Naive thymus-derived CD4-positive, alpha-beta T cell (primary cell): ENCODE data around the gene STX2. TPM values are rescaled to one million over a fixed set of nuclear protein-coding genes. Genes with fewer than 3 reads are reported as not detected.

Experiments
- ATAC-seq: fragments of 150-1000 bp; cut with Tn5 transposase; 2 replicates; pipeline ENCODE4 v1.10.0; 2021; ENCODE audit warnings: mild to moderate bottlenecking, moderate library complexity
- CTCF ChIA-PET: fragments of 350-600 bp; sonication (Branson Sonifier 250); formaldehyde crosslinking; loops from one replicate; lab custom pipeline; 2021; ENCODE audit warnings: antibody characterized with exemption; lab: Charles Lee
- POLR2A ChIA-PET: fragments of 350-600 bp; sonication (Branson Sonifier 250); formaldehyde crosslinking; loops from one replicate; lab custom pipeline; 2021; ENCODE audit warnings: antibody characterized with exemption, inconsistent platforms; lab: Charles Lee
- DNase-seq, 9 donors: peaks; one replicate each; pipeline versions ENCODE4 v3.0.0 to v3.0.0-alpha.2; 2020 to 2022; ENCODE audit warnings: mixed read lengths in 1 of 9
- H3K27ac ChIP-seq: one replicate; pipeline ENCODE4 v1.7.0; 2013; ENCODE audit warnings: mild to moderate bottlenecking, low read depth, low read length, moderate library complexity
- H3K27me3 ChIP-seq, 2 donors: one replicate each; pipeline ENCODE4 v1.7.0; 2013; ENCODE audit warnings: low read length in 2 of 2, mild to moderate bottlenecking in 2 of 2, moderate library complexity in 2 of 2; ENCODE audit not compliant: control insufficient read depth in 2 of 2, insufficient read depth in 2 of 2
- H3K36me3 ChIP-seq, 3 experiments: 1 replicate in 2 of 3; 2 replicates in 1 of 3; pipeline ENCODE4 v1.7.0; 2013; ENCODE audit warnings: low read length in 3 of 3, mild to moderate bottlenecking in 3 of 3, moderate library complexity in 1 of 3; ENCODE audit not compliant: insufficient read depth in 3 of 3, control insufficient read depth in 2 of 3
- H3K4me1 ChIP-seq, 2 donors: one replicate each; pipeline ENCODE4 v1.7.0; 2013; ENCODE audit warnings: low read length in 2 of 2, mild to moderate bottlenecking in 2 of 2, moderate library complexity in 1 of 2; ENCODE audit not compliant: control insufficient read depth in 2 of 2, insufficient read depth in 2 of 2
- H3K4me3 ChIP-seq: 2 replicates; pipeline ENCODE4 v1.7.0; 2013; ENCODE audit warnings: mild to moderate bottlenecking, low read length
- H3K9me3 ChIP-seq, 3 experiments: 1 replicate in 2 of 3; 2 replicates in 1 of 3; pipeline ENCODE4 v1.7.0; 2013; ENCODE audit warnings: low read length in 3 of 3; ENCODE audit not compliant: control insufficient read depth in 2 of 3
- H3K27ac Mint-ChIP-seq, 9 donors: one replicate each; pipeline ENCODE4 v1.8.0; 2020 to 2022; ENCODE audit warnings: mixed read lengths in 9 of 9, mild to moderate bottlenecking in 8 of 9, moderate library complexity in 5 of 9, inconsistent platforms in 2 of 9
- H3K27me3 Mint-ChIP-seq, 5 donors: one replicate each; pipeline ENCODE4 v1.8.0; 2021 to 2022; ENCODE audit warnings: mixed read lengths in 5 of 5, mild to moderate bottlenecking in 1 of 5
- H3K36me3 Mint-ChIP-seq, 5 donors: one replicate each; pipeline ENCODE4 v1.8.0; 2020 to 2022; ENCODE audit warnings: mixed read lengths in 5 of 5, mild to moderate bottlenecking in 3 of 5, inconsistent platforms in 1 of 5
- H3K4me1 Mint-ChIP-seq, 7 donors: one replicate each; pipeline ENCODE4 v1.8.0; 2020 to 2022; ENCODE audit warnings: mixed read lengths in 7 of 7, mild to moderate bottlenecking in 3 of 7, inconsistent platforms in 1 of 7
- H3K4me3 Mint-ChIP-seq, 10 donors: one replicate each; pipeline ENCODE4 v1.8.0; 2020 to 2022; ENCODE audit warnings: mild to moderate bottlenecking in 10 of 10, mixed read lengths in 10 of 10, moderate library complexity in 6 of 10, inconsistent platforms in 2 of 10
- H3K9me3 Mint-ChIP-seq, 11 donors: one replicate each; pipeline ENCODE4 v1.8.0; 2020 to 2022; ENCODE audit warnings: mixed read lengths in 11 of 11, mild to moderate bottlenecking in 4 of 11, inconsistent platforms in 1 of 11, moderate library complexity in 1 of 11
- intact Hi-C, 2 donors: fragments of 100-400 bp; cut with micrococcal nuclease; formaldehyde crosslinking; loops; one replicate each; pipeline ENCODE4 v1.15.1; 2023
- polyA plus RNA-seq, 2 donors: library from polyadenylated mRNA; unstranded; fragments of 300-500 nt; fragmentation: Illumina TruSeq; gene quantifications; one replicate each; pipeline ENCODE4 v1.2.3, GENCODE V29; 2021
- total RNA-seq, 6 experiments: library from RNA in 5 of 6; stranded (reverse) in 5 of 6; gene quantifications; 1 replicate in 5 of 6; 2 replicates in 1 of 6; pipeline ENCODE4 v1.2.3 and lab custom pipeline; 2021 to 2026

The STX2 gene
- total and polyA plus RNA-seq, 7 experiments from 2014 or later = 7.6 to 30.3 (median 19.0) TPM

- H3K27me3 ChIP-seq = no peaks in the 10 kb centered on the region
- peaks cover 9 to 26% (median 16%) of the 10 kb centered on the region in 3 experiments for H3K36me3 ChIP-seq
- no peak overlapping the region for H3K27ac ChIP-seq
- intact Hi-C loops = loop anchor here (1.0 to 10.0 kb wide), 3 partner anchors 9 to 1015 kb away; partner anchors contain the start of gene ULK1 (in 2 of the 2)
- POLR2A ChIA-PET = interaction anchor here (0.5 kb wide), 1 partner anchor 58 kb away, joined by 3 read pairs; no protein-coding TSS in a partner anchor
- H3K9me3 ChIP-seq = no peaks in the 10 kb centered on the region
- peaks cover 3 to 27% (median 11%) of the 10 kb centered on the region in 5 donors for H3K36me3 Mint-ChIP-seq
- peaks cover 0 to 4% (median 0%) of the 10 kb centered on the region in 5 donors for H3K27me3 Mint-ChIP-seq
- ATAC-seq (peak; percentile 28), DNase-seq (no peak)
- H3K4me1 Mint-ChIP-seq = peaks cover 18 to 46% (median 27%) of the 10 kb centered on the region in 7 donors
- CTCF ChIA-PET = no interaction called here
- H3K4me1 ChIP-seq = peaks cover 0 to 9% of the 10 kb centered on the region in 2 donors
- peak overlapping the region; percentile 57 to 84 (median 75) for H3K4me3 Mint-ChIP-seq
- H3K9me3 Mint-ChIP-seq = peaks cover 0 to 2% (median 0%) of the 10 kb centered on the region in 11 donors
- peak overlapping the region; percentile 36 for H3K4me3 ChIP-seq
- H3K27ac Mint-ChIP-seq = peak overlapping the region in 5 of 9 donors; percentile 40 to 75 (median 68)
Observed at GRCh38 chr12:130879781-130880389, 40.8 kb upstream of the STX2 start.

- Histone ChIP-seq H3K27me3 (no peaks in the 10 kb centered on the region), H3K36me3 (peaks cover 11 to 33% (median 22%) of the 10 kb centered on the region in 3 experiments), H3K9me3 (no peaks in the 10 kb centered on the region), H3K4me3 (no peak overlapping the region), H3K27ac (no peak overlapping the region), H3K4me1 (peaks cover 4 to 13% of the 10 kb centered on the region in 2 donors)
- Mint-ChIP-seq H3K27ac (peak overlapping the region in 5 of 9 donors; percentile 6 to 55 (median 40)), H3K36me3 (peaks cover 7 to 33% (median 18%) of the 10 kb centered on the region in 5 donors), H3K9me3 (peaks cover 0 to 2% (median 0%) of the 10 kb centered on the region in 11 donors), H3K4me3 (peak overlapping the region in 5 of 10 donors; percentile 4 to 80 (median 29)), H3K4me1 (peaks cover 24 to 52% (median 32%) of the 10 kb centered on the region in 7 donors), H3K27me3 (peaks cover 0 to 4% (median 0%) of the 10 kb centered on the region in 5 donors)
- ChIA-PET CTCF (no interaction called here), POLR2A (no interaction called here)
- peak; percentile 26 for ATAC-seq
- intact Hi-C loops = loop anchor here (10.0 kb wide), 2 partner anchors 726 to 1016 kb away; partner anchors contain the start of gene ULK1 (in 2 of the 2)
- DNase-seq = no peak
Observed at GRCh38 chr12:130879212-130879686, 40.2 kb upstream of the STX2 start.

GRCh38 chr12:130878193-130879185 is 39.4 kb upstream of the STX2 start:
- Histone ChIP-seq H3K36me3 (peaks cover 13 to 38% (median 27%) of the 10 kb centered on the region in 3 experiments), H3K4me3 (no peak overlapping the region), H3K4me1 (peaks cover 12 to 20% of the 10 kb centered on the region in 2 donors), H3K27me3 (no peaks in the 10 kb centered on the region), H3K27ac (no peak overlapping the region), H3K9me3 (no peaks in the 10 kb centered on the region)
- ChIA-PET CTCF (no interaction called here), POLR2A (no interaction called here)
- Mint-ChIP-seq H3K27ac (peak overlapping the region in 5 of 9 donors; percentile 6 to 48 (median 38)), H3K36me3 (peaks cover 10 to 39% (median 23%) of the 10 kb centered on the region in 5 donors), H3K4me3 (no peak overlapping the region), H3K27me3 (peaks cover 0 to 4% (median 0%) of the 10 kb centered on the region in 5 donors), H3K9me3 (peaks cover 0 to 2% (median 0%) of the 10 kb centered on the region in 11 donors), H3K4me1 (peaks cover 30 to 59% (median 39%) of the 10 kb centered on the region in 7 donors)
- no peak for ATAC-seq
- intact Hi-C loops = loop anchor here (10.0 kb wide), 2 partner anchors 726 to 1016 kb away; partner anchors contain the start of gene ULK1 (in 2 of the 2)
- no peak for DNase-seq

GRCh38 chr12:130877333-130877732 is 38.3 kb upstream of the STX2 start:
- ChIA-PET POLR2A (no interaction called here), CTCF (no interaction called here)
- Histone ChIP-seq H3K4me3 (no peak overlapping the region), H3K9me3 (no peaks in the 10 kb centered on the region), H3K27ac (no peak overlapping the region), H3K4me1 (peaks cover 20 to 30% of the 10 kb centered on the region in 2 donors), H3K27me3 (no peaks in the 10 kb centered on the region), H3K36me3 (peaks cover 18 to 38% (median 27%) of the 10 kb centered on the region in 3 experiments)
- peaks cover 0 to 1% (median 0%) of the 10 kb centered on the region in 11 donors for H3K9me3 Mint-ChIP-seq
- peaks cover 39 to 69% (median 50%) of the 10 kb centered on the region in 7 donors for H3K4me1 Mint-ChIP-seq
- H3K27me3 Mint-ChIP-seq = peaks cover 0 to 4% (median 0%) of the 10 kb centered on the region in 5 donors
- H3K27ac Mint-ChIP-seq = peak overlapping the region in 4 of 9 donors; percentile 8 to 33 (median 8)
- ATAC-seq = no peak
- DNase-seq = no peak
- H3K36me3 Mint-ChIP-seq = peaks cover 15 to 45% (median 31%) of the 10 kb centered on the region in 5 donors
- intact Hi-C loops = loop anchor here (10.0 kb wide), 2 partner anchors 727 to 1017 kb away; partner anchors contain the start of gene ULK1 (in 2 of the 2)
- no peak overlapping the region for H3K4me3 Mint-ChIP-seq

GRCh38 chr12:130876758-130877157 is 37.7 kb upstream of the STX2 start:
- no peaks in the 10 kb centered on the region for H3K9me3 ChIP-seq
- ChIA-PET CTCF (no interaction called here), POLR2A (no interaction called here)
- no peak overlapping the region for H3K4me3 ChIP-seq
- intact Hi-C loops = loop anchor here (10.0 kb wide), 2 partner anchors 728 to 1018 kb away; partner anchors contain the start of gene ULK1 (in 2 of the 2)
- H3K4me1 ChIP-seq = peaks cover 20 to 30% of the 10 kb centered on the region in 2 donors
- no peak for DNase-seq
- peaks cover 18 to 38% (median 27%) of the 10 kb centered on the region in 3 experiments for H3K36me3 ChIP-seq
- H3K27ac ChIP-seq = no peak overlapping the region
- ATAC-seq = no peak
- no peaks in the 10 kb centered on the region for H3K27me3 ChIP-seq
- Mint-ChIP-seq H3K27me3 (peaks cover 0 to 4% (median 0%) of the 10 kb centered on the region in 5 donors), H3K36me3 (peaks cover 15 to 45% (median 31%) of the 10 kb centered on the region in 5 donors), H3K4me1 (peaks cover 39 to 69% (median 50%) of the 10 kb centered on the region in 7 donors), H3K9me3 (peaks cover 0 to 1% (median 0%) of the 10 kb centered on the region in 11 donors), H3K27ac (peak overlapping the region in 1 of 9 donors; percentile 45), H3K4me3 (peak overlapping the region in 1 of 10 donors; percentile 8)
